ENCODE results near the gene MICAL3.

The MICAL3 gene

GRCh38 chr22:17906978-17907747 lies 117.2 kb downstream of the MICAL3 start:
- DNase-seq: no peak

DNA sequence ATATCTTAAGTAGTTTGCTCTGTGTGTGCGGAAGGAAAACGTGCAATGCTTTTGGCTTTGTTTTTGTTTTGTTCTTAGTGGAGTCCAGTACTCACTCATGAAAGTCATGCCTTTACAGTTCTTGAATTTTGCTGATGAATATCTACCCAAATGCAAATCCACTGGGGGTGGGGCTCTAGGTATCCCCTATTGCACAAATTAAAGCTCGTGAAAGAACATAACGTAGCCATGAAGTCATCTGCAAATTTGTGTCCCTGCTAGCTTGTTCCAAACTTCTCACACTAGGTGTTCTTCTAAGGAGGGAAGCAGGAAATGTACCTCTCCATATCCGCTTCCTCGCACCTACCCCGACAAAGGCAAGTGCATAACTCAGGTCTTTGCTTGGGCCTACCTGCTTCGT lies 118.9 kb downstream of the MICAL3 start:
- no peak for DNase-seq

- no peak for DNase-seq
Measured at GRCh38 chr22:17903564-17904295, 120.6 kb downstream of the MICAL3 start.

DNA sequence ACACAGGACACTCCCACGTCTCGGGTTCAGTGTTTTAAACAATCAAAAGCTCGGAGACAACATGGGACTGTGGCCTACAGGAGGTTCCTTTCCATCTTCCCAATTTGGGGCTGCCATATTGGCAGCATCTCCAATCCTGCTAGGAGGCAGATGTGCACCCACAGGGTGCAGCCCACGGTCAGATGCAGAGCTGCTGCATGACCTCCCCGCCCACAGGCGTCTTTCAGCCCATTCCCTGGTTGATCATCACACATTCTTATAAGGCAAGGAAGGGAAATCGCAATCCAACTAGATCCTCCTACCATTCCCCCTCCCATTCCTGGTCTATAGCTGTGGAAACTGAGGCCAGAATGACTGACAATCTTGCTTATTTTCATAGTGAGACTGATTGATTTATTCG lies 121.4 kb downstream of the MICAL3 start:
- no peak for DNase-seq

GRCh38 chr22:17898375-17898774 lies 126.0 kb downstream of the MICAL3 start:
- DNase-seq: no peak

- DNase-seq: no peak
Measured at GRCh38 chr22:17897858-17898257, 126.5 kb downstream of the MICAL3 start.

DNA sequence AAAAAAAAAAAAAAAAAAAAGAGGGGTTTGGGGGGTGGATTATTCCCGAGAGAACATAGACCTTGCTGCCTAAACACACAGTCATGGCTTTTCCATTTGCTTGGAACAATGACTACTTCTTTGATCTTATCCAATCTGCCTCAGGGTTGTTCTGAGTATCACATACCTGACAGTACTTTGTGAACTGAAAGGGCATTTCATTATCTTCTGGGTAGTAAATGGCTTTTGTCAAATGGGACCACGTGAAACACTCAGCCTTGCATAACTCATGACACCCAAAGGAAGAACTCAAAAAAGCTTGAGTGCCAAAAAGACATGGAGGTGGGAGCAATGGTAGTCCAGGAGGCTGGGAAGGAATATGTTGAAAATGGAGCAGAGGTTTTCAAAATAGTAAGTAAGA lies 126.9 kb downstream of the MICAL3 start:
- no peak for DNase-seq

- DNase-seq: no peak
Measured at GRCh38 chr22:17896586-17896985, 127.8 kb downstream of the MICAL3 start.

- DNase-seq: no peak
Measured at GRCh38 chr22:17893900-17894535, 130.3 kb downstream of the MICAL3 start.

DNA sequence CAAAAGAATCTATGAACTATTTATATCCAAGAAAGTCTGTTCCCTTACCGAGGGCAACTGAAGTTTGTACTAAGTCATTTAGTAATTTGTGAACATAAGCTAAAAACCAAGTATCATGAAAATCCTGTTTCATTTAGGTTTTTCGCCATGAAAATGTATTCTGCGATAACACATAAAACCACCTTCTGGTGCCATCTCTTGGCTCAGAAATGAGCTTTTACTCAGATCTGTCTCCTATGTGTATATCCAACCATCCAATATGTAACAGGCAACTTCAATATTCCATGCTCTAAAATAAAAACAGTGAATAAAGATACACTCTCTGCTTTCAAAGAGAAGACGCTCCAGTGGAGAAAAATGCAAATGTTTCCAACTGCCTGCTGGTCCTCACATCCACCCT lies 132.0 kb downstream of the MICAL3 start:
- no peak for DNase-seq

- DNase-seq: no peak
Measured at GRCh38 chr22:17891481-17892167, 132.7 kb downstream of the MICAL3 start.

DNA sequence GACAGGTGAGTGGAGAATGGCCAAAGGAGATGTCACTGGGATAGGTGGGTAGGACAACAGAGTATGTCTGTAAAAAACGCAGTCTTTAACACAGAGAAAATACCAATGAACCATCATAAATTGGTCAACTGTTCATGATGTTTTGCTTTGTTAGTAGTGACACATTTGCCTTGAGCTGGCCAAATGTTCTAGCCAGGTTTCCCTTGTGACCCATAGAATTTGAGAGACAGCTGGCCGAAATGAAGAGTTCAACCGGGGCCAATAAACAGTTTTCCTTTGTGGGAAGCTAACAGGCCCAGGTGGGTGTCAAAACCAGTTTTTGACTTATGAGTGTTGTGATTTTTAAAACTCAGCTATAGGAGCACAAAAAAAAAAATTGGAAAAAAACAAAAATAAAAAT lies 133.5 kb downstream of the MICAL3 start:
- no peak for DNase-seq

DNA sequence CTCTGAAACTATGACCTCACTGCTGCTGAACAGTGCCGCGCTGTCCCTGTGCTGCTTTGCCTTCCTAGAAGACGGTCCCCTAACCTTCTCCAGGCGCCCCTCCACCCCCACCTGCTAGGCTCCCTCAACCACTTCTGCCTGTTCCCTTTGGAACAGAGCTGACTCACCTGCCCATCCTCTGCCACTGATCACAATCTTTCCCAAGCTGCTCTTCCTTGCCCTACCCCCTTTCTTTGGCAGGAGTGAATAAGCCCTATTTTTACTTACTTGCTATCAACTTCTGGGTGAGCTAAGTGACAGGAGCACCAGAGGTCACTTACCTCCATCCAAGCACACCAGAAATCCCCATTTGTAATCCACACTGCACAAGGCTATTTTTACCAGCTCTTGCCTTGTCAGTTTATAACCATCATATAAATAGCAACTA lies 134.1 kb downstream of the MICAL3 start:
- no peak for DNase-seq

GRCh38 chr22:17888855-17889254 lies 135.5 kb downstream of the MICAL3 start:
- no peak for DNase-seq

DNA sequence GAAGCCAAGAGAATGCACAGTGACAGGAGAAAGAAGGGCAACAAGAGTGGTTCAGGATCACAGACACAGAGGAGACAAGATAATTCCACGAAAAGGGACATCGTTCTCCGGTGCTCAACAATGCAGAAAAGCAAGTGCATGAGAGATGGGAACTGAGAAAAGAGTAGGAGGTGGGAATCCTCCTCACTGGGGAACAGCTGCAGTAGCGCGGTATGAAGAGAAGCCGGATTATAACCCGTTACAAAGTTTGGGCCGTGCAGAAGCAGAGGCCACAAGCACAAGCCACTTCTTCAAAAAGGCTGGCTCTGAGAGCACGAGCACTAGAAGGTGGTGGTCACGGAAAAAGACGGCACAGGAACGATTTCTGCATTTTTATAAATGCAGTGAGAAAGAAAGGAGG lies 135.9 kb downstream of the MICAL3 start:
- DNase-seq: no peak

DNA sequence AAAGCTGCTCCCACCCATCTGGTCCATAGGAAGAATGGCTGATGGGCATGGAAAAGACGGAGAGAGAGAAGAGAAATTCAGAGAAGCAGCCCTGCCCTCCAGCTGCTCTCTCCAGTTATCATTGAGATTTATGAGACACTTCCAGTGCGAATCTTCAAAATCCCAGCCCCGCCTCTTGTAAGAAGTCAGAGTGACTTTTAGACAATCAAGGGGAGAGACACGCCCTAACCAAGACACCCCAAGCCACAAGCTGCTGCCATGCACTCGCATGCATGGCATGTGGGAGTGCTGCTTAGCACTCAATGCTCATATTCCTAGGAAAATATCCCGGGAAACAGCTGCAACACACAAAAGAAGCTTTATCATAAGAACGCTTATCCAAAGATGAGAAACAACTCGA lies 139.5 kb downstream of the MICAL3 start:
- DNase-seq: no peak

DNA sequence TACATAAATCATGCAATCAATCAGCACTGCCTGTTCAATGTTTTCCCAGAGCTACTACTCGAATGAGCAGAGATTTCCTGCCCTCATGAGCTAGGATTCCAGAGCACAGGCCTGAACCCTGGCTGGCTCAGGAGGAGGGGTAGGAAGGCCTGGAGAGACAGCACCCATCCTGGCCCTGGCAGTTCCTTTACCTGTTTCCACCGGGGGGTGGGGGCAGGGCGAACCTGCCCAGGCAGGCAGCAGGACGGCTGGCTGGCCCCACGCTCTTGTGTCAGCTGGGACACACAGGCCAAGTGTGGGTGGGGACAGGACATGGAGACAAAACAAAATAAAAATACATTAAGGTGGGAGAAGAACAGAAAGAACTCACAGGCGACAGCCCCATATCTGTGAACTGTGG lies 140.3 kb downstream of the MICAL3 start:
- DNase-seq: no peak

- DNase-seq: no peak
Measured at GRCh38 chr22:17883356-17883755, 141.0 kb downstream of the MICAL3 start.

DNA sequence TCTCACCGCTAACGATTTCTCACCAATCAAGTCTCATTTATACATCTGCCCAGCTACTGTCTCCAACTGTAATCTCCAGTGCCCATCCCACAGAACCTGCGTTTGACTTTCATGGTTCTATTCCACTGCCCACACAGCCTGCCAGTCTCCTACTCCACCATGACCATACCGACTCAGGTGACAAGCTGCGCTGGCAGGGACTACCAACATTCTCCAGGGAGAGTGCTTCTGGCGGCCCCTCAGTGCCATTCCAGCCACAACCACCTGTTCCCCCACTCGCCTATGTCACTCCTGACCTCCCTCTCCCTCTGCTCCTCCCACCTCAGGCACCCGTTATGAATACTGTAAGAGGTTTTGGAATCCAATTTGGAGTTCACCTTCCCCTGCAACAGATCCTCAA lies 141.6 kb downstream of the MICAL3 start:
- no peak for DNase-seq

GRCh38 chr22:17882162-17882561 lies 142.2 kb downstream of the MICAL3 start:
- no peak for DNase-seq

- no peak for DNase-seq
Measured at GRCh38 chr22:17881366-17881765, 143.0 kb downstream of the MICAL3 start.

- no peak for DNase-seq
Measured at GRCh38 chr22:17880468-17880867, 143.9 kb downstream of the MICAL3 start.

- DNase-seq: no peak
Measured at GRCh38 chr22:17880020-17880419, 144.3 kb downstream of the MICAL3 start.
